ENCODE results near the gene PATL1. TPM values are rescaled to one million over a fixed set of nuclear protein-coding genes. Genes with fewer than 3 reads are reported as not detected.
"Not testable (repeated sequence)": the region's sequence is repeated elsewhere in the genome, so short reads cannot be mapped to it uniquely, and the experiment has no call there.

The PATL1 gene
- 1 to 10 TPM; 2.2 to 6.2 (median 2.4) TPM for polyA plus RNA-seq

DNA sequence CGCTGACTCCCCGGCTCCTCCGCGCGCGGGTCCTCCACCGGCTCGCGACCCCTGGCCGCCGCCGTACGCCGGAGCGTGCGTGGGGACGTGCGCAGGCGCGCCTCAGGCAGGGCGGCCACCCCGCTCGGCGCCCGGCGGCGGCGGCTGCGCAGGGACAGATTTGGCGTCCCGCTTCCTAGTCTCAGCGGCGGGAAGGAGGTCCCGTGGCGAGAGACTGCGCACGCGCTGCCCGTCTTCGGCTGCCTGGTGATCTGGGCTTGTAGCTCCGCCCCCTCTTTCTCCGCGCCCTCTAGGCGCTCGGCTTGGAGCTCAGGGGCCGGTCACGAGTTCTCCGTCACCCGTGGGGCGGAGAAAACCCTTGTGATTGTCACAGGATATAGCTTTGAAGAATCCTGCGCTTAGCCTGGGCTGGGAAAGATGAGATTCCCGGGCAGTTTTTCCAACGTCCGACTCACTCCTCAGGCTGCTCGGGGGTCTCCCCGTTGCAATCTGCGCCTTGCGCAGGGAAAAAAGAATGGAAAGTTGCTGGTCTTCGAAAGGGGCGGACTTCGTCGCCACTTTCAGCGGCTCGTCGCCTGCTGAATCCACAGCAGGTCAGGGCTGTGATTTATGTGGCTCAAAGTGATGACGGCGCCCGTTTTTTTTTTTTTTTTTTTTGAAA is at the start of gene PATL1:
Gene PATL1 (minus strand): TSS at position 88 of the 661 bp plus-strand sequence. CDS start 142 bp downstream, outside the sequence.
- Mint-ChIP-seq H3K9me3 (no peaks in the 10 kb centered on the region), H3K36me3 (peaks cover 0 to 12% (median 12%) of the 10 kb centered on the region in 3 donors), H3K4me1 (peaks cover 36 to 49% of the 10 kb centered on the region in 2 donors), H3K4me3 (peak within 1 kb of the TSS; percentile 95 to 99 (median 99)), H3K27me3 (ENCODE audit: low read depth in 3 of 3) (peaks cover 7 to 16% (median 8%) of the 10 kb centered on the region in 3 donors), H3K27ac (peak within 1 kb of the TSS; percentile 97 to 99 (median 99))
- DNase-seq = peak; percentile 99 to 100 (median 99)

DNA sequence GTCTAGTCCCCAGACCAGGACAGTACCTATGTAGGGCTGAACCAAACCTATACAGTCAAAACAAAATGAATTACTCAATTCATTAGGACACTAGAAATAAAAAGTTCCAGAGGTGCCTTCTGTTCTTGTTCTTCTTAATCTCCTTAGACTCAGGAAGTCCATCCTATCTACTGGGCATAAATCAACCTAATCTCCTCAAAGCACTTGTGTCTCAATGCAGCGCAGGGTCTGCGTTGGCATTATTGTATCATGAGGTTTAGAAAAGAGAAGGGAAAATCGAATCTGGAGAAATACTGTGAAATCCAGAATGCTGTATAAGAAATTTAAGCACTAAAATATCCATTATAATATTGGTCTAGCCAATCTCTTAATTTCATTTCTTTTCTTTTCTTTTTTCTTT is 47.2 kb upstream of the PATL1 start:
- no peak overlapping the region for H3K4me3 Mint-ChIP-seq
- H3K4me1 Mint-ChIP-seq = no peaks in the 10 kb centered on the region
- H3K27me3 Mint-ChIP-seq (ENCODE audit: low read depth in 3 of 3) = peaks cover 6 to 7% (median 6%) of the 10 kb centered on the region in 3 donors
- no peaks in the 10 kb centered on the region for H3K9me3 Mint-ChIP-seq
- no peaks in the 10 kb centered on the region for H3K36me3 Mint-ChIP-seq
- no peak overlapping the region for H3K27ac Mint-ChIP-seq
- DNase-seq = no peak

- Mint-ChIP-seq H3K9me3 (no peaks in the 10 kb centered on the region), H3K4me1 (no peaks in the 10 kb centered on the region), H3K27ac (no peak within 1 kb of the TSS), H3K36me3 (no peaks in the 10 kb centered on the region), H3K4me3 (no peak within 1 kb of the TSS), H3K27me3 (ENCODE audit: low read depth in 3 of 3) (peaks cover 6 to 7% (median 6%) of the 10 kb centered on the region in 3 donors)
- DNase-seq = no peak
Measured at GRCh38 chr11:59713745-59714144, 44.9 kb upstream of the PATL1 start, which contains the start of gene OR10V1. Gene OR10V1, minus strand, starts transcription at chr11:59713845. Its CDS starts 0 bp downstream, at chr11:59713845.

- Mint-ChIP-seq H3K4me1 (no peaks in the 10 kb centered on the region), H3K27ac (no peak overlapping the region), H3K27me3 (ENCODE audit: low read depth in 3 of 3) (peaks cover 3 to 7% (median 6%) of the 10 kb centered on the region in 3 donors), H3K36me3 (no peaks in the 10 kb centered on the region), H3K9me3 (no peaks in the 10 kb centered on the region), H3K4me3 (no peak overlapping the region)
- no peak for DNase-seq
Measured at GRCh38 chr11:59710136-59710847, 41.5 kb upstream of the PATL1 start.

GRCh38 chr11:59708537-59708936 is 39.7 kb upstream of the PATL1 start:
- H3K27ac Mint-ChIP-seq = no peak overlapping the region
- peaks cover 0 to 7% (median 6%) of the 10 kb centered on the region in 3 donors for H3K27me3 Mint-ChIP-seq (ENCODE audit: low read depth in 3 of 3)
- no peaks in the 10 kb centered on the region for H3K36me3 Mint-ChIP-seq
- DNase-seq = no peak
- no peaks in the 10 kb centered on the region for H3K9me3 Mint-ChIP-seq
- no peak overlapping the region for H3K4me3 Mint-ChIP-seq
- no peaks in the 10 kb centered on the region for H3K4me1 Mint-ChIP-seq

- peaks cover 3 to 6% (median 5%) of the 10 kb centered on the region in 3 donors for H3K27me3 Mint-ChIP-seq (ENCODE audit: low read depth in 3 of 3)
- DNase-seq = no peak
- no peak overlapping the region for H3K27ac Mint-ChIP-seq
- no peaks in the 10 kb centered on the region for H3K36me3 Mint-ChIP-seq
- H3K4me3 Mint-ChIP-seq = no peak overlapping the region
- H3K4me1 Mint-ChIP-seq = no peaks in the 10 kb centered on the region
- H3K9me3 Mint-ChIP-seq = no peaks in the 10 kb centered on the region
Measured at GRCh38 chr11:59707371-59707770, 38.5 kb upstream of the PATL1 start.

GRCh38 chr11:59706518-59707285 is 37.9 kb upstream of the PATL1 start:
- no peaks in the 10 kb centered on the region for H3K36me3 Mint-ChIP-seq
- H3K4me1 Mint-ChIP-seq = no peaks in the 10 kb centered on the region
- DNase-seq = no peak
- H3K9me3 Mint-ChIP-seq = no peaks in the 10 kb centered on the region
- H3K27ac Mint-ChIP-seq = no peak overlapping the region
- no peak overlapping the region for H3K4me3 Mint-ChIP-seq
- H3K27me3 Mint-ChIP-seq (ENCODE audit: low read depth in 3 of 3) = peaks cover 5 to 6% (median 6%) of the 10 kb centered on the region in 3 donors

- H3K4me1 Mint-ChIP-seq = no peaks in the 10 kb centered on the region
- H3K27ac Mint-ChIP-seq = no peak overlapping the region
- peaks cover 2 to 6% (median 5%) of the 10 kb centered on the region in 3 donors for H3K27me3 Mint-ChIP-seq (ENCODE audit: low read depth in 3 of 3)
- DNase-seq = no peak
- no peak overlapping the region for H3K4me3 Mint-ChIP-seq
- no peaks in the 10 kb centered on the region for H3K36me3 Mint-ChIP-seq
- H3K9me3 Mint-ChIP-seq = no peaks in the 10 kb centered on the region
Measured at GRCh38 chr11:59705294-59705693, 36.5 kb upstream of the PATL1 start.

GRCh38 chr11:59703515-59703914 is 34.7 kb upstream of the PATL1 start:
- H3K9me3 Mint-ChIP-seq; DNase-seq; H3K4me3 Mint-ChIP-seq; H3K36me3 Mint-ChIP-seq; H3K27me3 Mint-ChIP-seq (ENCODE audit: low read depth in 3 of 3); H3K27ac Mint-ChIP-seq; H3K4me1 Mint-ChIP-seq: not testable (repeated sequence)

GRCh38 chr11:59700157-59700556 is 31.3 kb upstream of the PATL1 start:
- not testable (repeated sequence) for DNase-seq, H3K36me3 Mint-ChIP-seq

GRCh38 chr11:59698506-59698905 is 29.7 kb upstream of the PATL1 start:
- Mint-ChIP-seq H3K36me3 (peaks cover 0 to 4% (median 0%) of the 10 kb centered on the region in 3 donors), H3K4me1 (no peaks in the 10 kb centered on the region), H3K9me3 (peaks cover under 1 to 6% (median 1%) of the 10 kb centered on the region in 6 donors), H3K27ac (no peak overlapping the region), H3K27me3 (ENCODE audit: low read depth in 3 of 3) (peaks cover 0 to 17% (median 1%) of the 10 kb centered on the region in 3 donors), H3K4me3 (no peak overlapping the region)
- DNase-seq = no peak

More at GRCh38 chr11:59700157-59700556, 31.3 kb upstream of the PATL1 start:
- H3K4me1 Mint-ChIP-seq, H3K9me3 Mint-ChIP-seq, H3K27ac Mint-ChIP-seq, H3K4me3 Mint-ChIP-seq: not testable (repeated sequence)
- peaks cover 0 to 10% (median 1%) of the 10 kb centered on the region in 3 donors for H3K27me3 Mint-ChIP-seq (ENCODE audit: low read depth in 3 of 3)

DNA sequence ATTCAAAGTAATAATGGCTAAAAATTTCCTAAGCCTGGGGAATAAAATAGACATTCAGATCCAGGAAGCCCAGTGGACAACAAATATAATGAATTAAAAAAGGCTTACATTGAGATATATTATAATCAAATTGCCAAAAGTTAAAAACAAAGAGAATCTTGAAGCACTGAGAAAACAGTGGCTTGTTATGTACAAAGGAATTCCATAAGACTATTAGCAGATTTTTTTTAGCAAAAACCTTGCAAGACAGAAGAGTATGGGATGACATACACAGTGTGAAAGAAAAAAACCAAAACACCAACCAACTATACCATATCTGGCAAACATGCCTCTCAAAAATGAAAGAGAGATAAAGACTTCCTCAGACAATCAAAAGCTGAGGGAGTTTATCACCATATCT is 24.1 kb upstream of the PATL1 start:
- peaks cover 0 to 6% (median 4%) of the 10 kb centered on the region in 3 donors for H3K36me3 Mint-ChIP-seq
- H3K9me3 Mint-ChIP-seq = peaks cover 10 to 20% (median 14%) of the 10 kb centered on the region in 6 donors
- DNase-seq = no peak
- H3K27me3 Mint-ChIP-seq (ENCODE audit: low read depth in 3 of 3) = peaks cover 7 to 13% (median 10%) of the 10 kb centered on the region in 3 donors
- no peak overlapping the region for H3K4me3 Mint-ChIP-seq
- no peak overlapping the region for H3K27ac Mint-ChIP-seq
- no peaks in the 10 kb centered on the region for H3K4me1 Mint-ChIP-seq

DNA sequence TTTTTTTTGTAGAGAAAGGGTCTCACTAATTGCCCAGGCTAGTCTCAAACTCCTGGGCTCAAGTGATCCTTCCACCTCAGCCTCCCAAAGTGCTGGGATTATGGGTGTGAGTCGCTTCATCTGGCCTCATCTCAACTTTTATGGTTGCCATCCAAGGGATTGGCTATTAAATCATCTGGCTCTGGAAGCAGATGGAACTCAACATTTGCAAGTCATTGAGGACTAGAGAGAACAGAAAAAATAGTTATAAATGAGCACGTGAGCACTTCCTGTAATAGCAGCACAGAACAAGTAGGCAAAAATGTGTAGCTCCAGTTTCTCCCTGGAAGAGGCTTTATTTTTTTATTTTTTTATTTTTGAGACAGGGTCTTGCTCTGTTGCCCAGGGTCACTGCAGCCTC is 22.3 kb upstream of the PATL1 start:
- peaks cover 9 to 11% (median 9%) of the 10 kb centered on the region in 3 donors for H3K27me3 Mint-ChIP-seq (ENCODE audit: low read depth in 3 of 3)
- H3K36me3 Mint-ChIP-seq = peaks cover 0 to 6% (median 4%) of the 10 kb centered on the region in 3 donors
- no peaks in the 10 kb centered on the region for H3K4me1 Mint-ChIP-seq
- H3K9me3 Mint-ChIP-seq = peaks cover 10 to 20% (median 14%) of the 10 kb centered on the region in 6 donors
- no peak overlapping the region for H3K4me3 Mint-ChIP-seq
- no peak overlapping the region for H3K27ac Mint-ChIP-seq
- DNase-seq = no peak
